Thoracic aorta (tissue), 2 donors: ENCODE measurements around the gene PDE4D. TPM values are rescaled to one million over a fixed set of nuclear protein-coding genes. Genes with fewer than 3 reads are reported as not detected.

ENCODE experiments used
- ATAC-seq: fragments of 150-250 bp; one replicate; pipeline ENCODE4 v1.8.0; 2017; ENCODE audit warnings: low read depth; ENCODE audit not compliant: insufficient number of reproducible peaks, low FRiP score
- DNase-seq: peaks from one replicate; pipeline ENCODE4 v3.0.0-alpha.2; 2020; ENCODE audit warnings: low spot score
- H3K27ac ChIP-seq, 2 donors: fragments of 200-600 bp; sonication (generic); 1 replicate in 1 of 2; 2 replicates in 1 of 2; pipeline ENCODE4 v1.5.1; 2016; ENCODE audit warnings: mild to moderate bottlenecking in 2 of 2, moderate library complexity in 2 of 2
- H3K27me3 ChIP-seq: fragments of 200-600 bp; sonication (generic); replicated peaks from 2 replicates; pipeline ENCODE4 v1.6.0; 2016; ENCODE audit warnings: mild to moderate bottlenecking; ENCODE audit not compliant: insufficient read depth
- H3K36me3 ChIP-seq: fragments of 200-600 bp; sonication (generic); one replicate; pipeline ENCODE4 v1.5.1; 2016
- H3K4me1 ChIP-seq, 2 donors: fragments of 200-600 bp; sonication (generic); 1 replicate in 1 of 2; 2 replicates in 1 of 2; pipeline versions ENCODE4 v1.5.1 to v1.6.0; 2016; ENCODE audit warnings: low read depth in 2 of 2, mild to moderate bottlenecking in 1 of 2; ENCODE audit not compliant: control insufficient read depth in 1 of 2
- H3K4me3 ChIP-seq: fragments of 200-600 bp; sonication (generic); 2 replicates; pipeline ENCODE4 v1.5.1; 2016; ENCODE audit warnings: mild to moderate bottlenecking
- H3K9me3 ChIP-seq: fragments of 200-600 bp; sonication (generic); 2 replicates; pipeline ENCODE4 v1.5.1; 2016
- CTCF ChIP-seq: fragments of 200-600 bp; sonication (generic); IDR thresholded peaks from one replicate; pipeline ENCODE4 v1.5.1; 2019; ENCODE audit warnings: antibody characterized with exemption
- total RNA-seq, 2 donors: library from RNA; depleted of rRNA; stranded (reverse); fragments of >200 nt; gene quantifications; one replicate each; pipeline versions ENCODE4 v1.1.0 to v1.2.3, GENCODE V29; 2016

PDE4D gene
- total RNA-seq, 2 donors from 2014 or later, result 34.0 to 85.8 TPM

GRCh38 chr5:59919484-59919883 lies 26.0 kb upstream of the PDE4D start:
- ATAC-seq, result no peak
- H3K4me3 ChIP-seq, result no peak overlapping the region
- H3K27me3 ChIP-seq, result no peaks in the 10 kb centered on the region
- H3K9me3 ChIP-seq, result no peaks in the 10 kb centered on the region
- H3K4me1 ChIP-seq, result no peaks in the 10 kb centered on the region
- no peak for DNase-seq
- TF ChIP-seq CTCF, result no peak
- H3K27ac ChIP-seq, result no peak overlapping the region
- no peaks in the 10 kb centered on the region for H3K36me3 ChIP-seq

GRCh38 chr5:59917121-59917520 lies 23.6 kb upstream of the PDE4D start:
- no peak for DNase-seq
- Histone ChIP-seq H3K36me3 (no peaks in the 10 kb centered on the region), H3K27me3 (no peaks in the 10 kb centered on the region), H3K4me1 (no peaks in the 10 kb centered on the region), H3K27ac (no peak overlapping the region), H3K9me3 (no peaks in the 10 kb centered on the region), H3K4me3 (no peak overlapping the region)
- ATAC-seq, result no peak
- no peak for TF ChIP-seq CTCF

- no peak for TF ChIP-seq CTCF
- no peaks in the 10 kb centered on the region for H3K4me1 ChIP-seq
- ATAC-seq, result no peak
- DNase-seq, result no peak
- no peaks in the 10 kb centered on the region for H3K27me3 ChIP-seq
- no peaks in the 10 kb centered on the region for H3K36me3 ChIP-seq
- no peak overlapping the region for H3K4me3 ChIP-seq
- H3K27ac ChIP-seq, result no peak overlapping the region
- no peaks in the 10 kb centered on the region for H3K9me3 ChIP-seq
These were observed 11.7 kb upstream of the PDE4D start for GRCh38 chr5:59905188-59905587.

GRCh38 chr5:59897075-59897474 lies 3.5 kb upstream of the PDE4D start:
- no peak for DNase-seq
- H3K4me3 ChIP-seq, result no peak overlapping the region
- H3K36me3 ChIP-seq, result no peaks in the 10 kb centered on the region
- H3K9me3 ChIP-seq, result no peaks in the 10 kb centered on the region
- ATAC-seq, result no peak
- H3K4me1 ChIP-seq, result peaks cover 0 to 19% of the 10 kb centered on the region in 2 donors
- no peak overlapping the region for H3K27ac ChIP-seq
- TF ChIP-seq CTCF, result no peak
- no peaks in the 10 kb centered on the region for H3K27me3 ChIP-seq

GRCh38 chr5:59891962-59892643 lies 1.4 kb downstream of the PDE4D start:
- Histone ChIP-seq H3K9me3 (no peaks in the 10 kb centered on the region), H3K27ac (no peak overlapping the region), H3K4me1 (peaks cover 0 to 28% of the 10 kb centered on the region in 2 donors), H3K36me3 (no peaks in the 10 kb centered on the region), H3K4me3 (no peak overlapping the region), H3K27me3 (no peaks in the 10 kb centered on the region)
- no peak for ATAC-seq
- DNase-seq, result no peak
- TF ChIP-seq CTCF, result no peak
